HG03460 (cell line): Measurements from ENCODE around the gene EIF5.
"Not testable (repeated sequence)": the region's sequence is repeated elsewhere in the genome, so short reads cannot be mapped to it uniquely, and the experiment has no call there.

Experiments
- ATAC-seq: cut with Tn5 transposase; IDR thresholded peaks from one replicate; pipeline ENCODE4 v1.9.1; 2021; ENCODE audit not compliant: unreplicated experiment

EIF5 gene

DNA sequence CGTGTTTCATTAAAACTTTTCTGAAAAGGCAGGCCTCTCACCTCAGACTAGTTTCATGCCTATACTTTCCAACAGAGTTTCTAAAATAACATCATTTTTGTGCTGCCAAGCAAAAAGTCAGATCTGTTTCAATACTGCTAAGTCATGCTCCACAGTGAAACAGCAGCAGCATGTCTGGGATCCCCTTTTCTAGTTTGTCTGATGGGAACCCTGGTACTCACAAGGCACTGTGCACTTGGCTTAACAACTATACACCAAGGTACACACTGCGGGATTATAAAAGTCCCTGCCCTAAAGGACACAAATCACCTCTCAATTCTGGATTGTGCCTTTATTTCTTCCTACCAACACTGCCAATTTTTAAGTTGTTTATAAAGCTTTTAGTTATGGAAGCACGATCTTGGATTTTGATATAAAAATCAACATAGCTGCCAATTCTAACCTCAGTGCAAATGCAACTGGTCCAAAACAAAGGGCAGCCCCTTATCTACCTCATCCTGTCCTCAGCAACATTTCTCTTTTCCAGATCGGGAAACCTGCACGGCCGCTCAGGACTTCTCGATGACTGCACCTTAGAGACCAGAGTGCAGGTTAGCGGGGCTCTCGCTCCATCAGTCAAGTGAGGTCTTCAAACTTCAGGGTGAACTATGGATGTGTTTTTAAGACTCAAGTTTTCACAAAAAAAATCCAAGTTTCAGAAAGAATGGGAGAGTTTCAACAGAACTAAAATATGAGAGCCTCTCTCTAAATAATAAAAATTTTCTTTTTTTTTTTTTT, 1.7 kb upstream of the EIF5 start:
- ATAC-seq = no peak

DNA sequence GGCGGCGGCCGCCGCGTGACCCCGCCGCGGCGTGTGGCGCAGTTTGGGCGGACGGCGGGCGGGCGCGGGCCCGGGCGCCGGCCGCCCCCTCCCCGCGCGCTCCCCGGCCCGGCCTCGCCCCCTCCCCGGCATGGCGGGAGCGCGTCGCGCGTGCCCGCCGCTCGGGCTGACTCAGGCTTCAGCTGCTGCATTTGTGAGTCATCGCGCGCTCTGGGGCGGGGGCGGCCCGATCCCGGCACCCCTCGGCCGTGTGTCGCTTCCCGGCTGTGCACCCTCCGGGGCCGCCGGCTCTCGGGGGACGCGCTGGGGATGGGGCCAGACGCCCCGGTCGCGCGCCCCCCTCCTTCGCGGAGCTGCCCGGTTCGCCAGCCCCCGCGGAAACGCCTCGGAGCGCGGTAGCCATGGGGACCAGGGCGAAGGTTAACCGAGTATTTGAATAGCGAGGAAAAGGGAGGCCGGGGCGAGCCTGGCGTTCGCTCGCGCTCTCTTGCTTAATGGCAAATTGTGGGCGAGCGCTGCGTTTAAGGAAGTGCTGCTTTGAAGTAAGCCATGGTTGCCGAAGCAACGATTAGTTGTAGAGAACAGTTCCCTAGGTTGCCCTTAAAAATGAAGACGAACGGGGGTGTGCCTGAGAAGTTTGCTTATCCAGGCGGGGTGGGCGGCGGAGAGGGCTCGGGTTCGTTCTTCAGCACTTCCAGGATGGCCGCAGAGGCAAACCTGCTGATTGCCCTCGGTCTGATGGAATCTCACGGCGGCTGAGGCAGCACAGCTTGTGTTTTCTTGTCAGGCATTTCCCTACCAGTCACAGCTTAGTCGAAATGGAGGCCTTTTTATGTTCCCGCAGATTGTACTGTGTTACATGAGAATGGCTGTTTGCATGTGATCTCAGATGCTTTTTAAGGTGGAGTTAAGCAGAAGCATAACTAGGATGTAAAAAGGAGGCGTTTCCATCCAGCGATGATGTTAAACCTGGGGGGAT, 896 bp downstream of the EIF5 start:
- peak; percentile 22 for ATAC-seq

DNA sequence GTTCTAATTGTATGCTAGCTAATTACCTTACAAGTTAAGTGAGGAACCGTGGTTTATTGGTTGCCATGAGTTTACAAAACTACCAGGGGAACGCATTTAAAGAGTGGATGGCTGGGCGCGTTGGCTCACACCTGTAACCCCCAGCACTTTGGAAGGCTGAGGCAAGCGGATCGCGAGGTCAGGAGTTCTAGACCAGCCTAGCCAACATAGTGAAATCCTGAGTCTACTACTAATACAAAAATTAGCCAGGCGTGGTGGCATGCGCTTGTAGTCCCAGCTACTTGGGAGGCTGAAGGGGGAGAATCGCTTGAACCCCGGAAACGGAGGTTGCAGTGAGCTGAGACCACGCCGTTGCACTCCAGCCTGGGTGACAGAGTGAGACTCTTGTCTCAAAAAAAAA, 2.2 kb downstream of the EIF5 start:
- ATAC-seq = no peak

DNA sequence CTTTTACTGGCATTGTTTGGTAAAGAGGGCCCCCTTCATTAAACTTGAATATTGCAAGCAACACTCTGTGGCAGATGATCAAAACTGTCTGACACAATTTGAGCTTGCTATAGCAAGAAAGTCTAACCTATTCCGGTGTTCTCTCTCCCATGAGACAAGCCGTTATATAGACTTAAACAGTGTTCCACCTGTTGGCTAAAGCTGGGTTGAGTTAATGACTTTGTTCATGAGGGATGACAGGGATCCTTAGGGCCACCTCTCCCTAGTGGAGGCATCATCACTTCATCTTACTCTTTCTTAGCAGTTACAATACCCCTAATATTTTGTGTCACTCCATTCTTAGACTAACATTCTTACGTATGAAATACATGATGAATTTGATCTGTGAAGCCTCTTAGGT, 3.8 kb downstream of the EIF5 start:
- no peak for ATAC-seq

DNA sequence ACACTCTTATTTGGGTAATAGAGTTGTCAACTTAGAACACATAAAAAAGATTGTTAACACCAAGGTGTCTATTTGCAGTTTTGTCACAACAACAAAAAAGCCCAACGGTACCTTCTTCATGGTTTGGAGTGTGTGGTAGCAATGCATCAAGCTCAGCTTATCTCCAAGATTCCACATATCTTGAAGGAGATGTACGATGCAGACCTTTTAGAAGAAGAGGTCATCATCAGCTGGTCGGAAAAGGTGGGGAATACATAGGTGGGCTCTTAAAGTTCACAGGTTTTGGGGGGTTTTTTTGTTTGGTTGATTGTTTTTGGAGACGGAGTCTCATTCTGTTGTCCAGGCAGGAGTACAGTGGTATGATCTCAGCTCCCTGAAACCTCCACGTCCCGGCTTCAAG, 5.5 kb downstream of the EIF5 start:
- ATAC-seq = no peak

DNA sequence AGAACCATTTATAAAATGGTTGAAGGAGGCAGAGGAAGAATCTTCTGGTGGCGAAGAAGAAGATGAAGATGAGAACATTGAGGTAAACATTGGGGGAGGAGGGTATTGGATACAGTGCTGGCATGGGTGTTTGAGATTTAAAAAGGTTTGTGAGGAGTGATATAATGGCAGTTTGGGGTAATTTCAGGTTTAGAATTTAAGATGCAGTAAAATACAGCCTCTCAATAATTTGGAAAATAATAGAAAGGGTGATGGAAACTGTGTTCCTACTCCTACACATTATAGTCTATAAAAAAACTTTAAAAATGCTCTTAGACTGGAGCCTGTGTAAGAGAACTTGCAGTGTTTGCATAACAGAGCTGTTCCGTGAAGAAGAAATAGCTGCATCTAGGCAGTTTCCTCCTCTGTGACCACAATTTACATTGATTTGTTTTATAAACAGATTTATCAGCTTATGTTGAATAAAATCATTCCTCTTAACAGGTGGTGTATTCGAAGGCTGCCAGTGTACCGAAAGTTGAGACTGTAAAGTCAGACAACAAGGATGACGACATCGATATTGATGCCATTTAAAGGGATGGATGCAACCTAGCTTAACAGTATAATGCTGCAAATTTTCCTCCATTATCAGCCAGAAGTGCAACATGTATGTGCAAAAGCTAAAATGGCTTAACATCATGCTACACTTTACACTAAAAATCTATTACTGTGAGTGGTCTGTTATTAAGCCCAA, 6.6 kb downstream of the EIF5 start:
- no peak for ATAC-seq

DNA sequence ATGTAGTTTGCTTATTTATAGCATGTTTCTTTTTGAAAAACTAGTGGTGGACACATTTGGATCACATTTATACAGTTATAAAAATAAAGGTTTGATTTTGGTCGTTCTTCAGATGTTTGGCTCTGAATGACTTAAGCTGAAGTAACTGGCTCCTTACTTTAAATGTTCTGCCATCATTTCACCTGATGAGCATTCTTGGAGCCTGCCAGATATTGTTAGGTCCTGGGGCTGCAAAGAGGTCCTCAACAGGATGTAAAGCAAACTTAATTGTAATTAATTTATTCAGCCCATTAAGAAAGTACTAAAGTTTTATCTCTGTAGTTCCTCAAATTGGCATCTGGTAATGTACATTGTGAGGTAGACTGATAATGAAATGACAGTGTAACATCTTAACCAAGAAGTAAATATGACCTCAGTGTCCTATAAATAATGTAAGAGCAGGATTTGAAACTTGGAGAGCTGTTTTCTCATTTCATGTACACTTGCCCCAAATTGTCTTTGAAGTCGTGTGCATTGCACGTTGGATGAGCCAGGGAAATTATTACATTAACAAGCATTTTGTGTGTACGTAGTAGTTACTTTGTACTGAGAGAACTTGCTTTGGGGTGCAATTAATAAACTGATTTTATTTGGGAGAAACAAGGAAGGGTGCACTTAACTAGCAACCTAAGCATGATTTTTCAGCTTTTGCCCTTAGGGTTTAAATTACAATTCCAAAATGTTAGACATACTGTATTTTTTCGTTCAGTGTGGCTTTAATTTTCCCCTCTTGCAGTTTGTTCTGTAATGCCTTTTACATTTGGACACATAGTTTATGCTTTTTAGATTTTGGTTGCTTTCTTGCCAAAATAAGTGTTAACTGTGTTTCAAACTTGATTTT, 7.5 kb downstream of the EIF5 start:
- no peak for ATAC-seq

DNA sequence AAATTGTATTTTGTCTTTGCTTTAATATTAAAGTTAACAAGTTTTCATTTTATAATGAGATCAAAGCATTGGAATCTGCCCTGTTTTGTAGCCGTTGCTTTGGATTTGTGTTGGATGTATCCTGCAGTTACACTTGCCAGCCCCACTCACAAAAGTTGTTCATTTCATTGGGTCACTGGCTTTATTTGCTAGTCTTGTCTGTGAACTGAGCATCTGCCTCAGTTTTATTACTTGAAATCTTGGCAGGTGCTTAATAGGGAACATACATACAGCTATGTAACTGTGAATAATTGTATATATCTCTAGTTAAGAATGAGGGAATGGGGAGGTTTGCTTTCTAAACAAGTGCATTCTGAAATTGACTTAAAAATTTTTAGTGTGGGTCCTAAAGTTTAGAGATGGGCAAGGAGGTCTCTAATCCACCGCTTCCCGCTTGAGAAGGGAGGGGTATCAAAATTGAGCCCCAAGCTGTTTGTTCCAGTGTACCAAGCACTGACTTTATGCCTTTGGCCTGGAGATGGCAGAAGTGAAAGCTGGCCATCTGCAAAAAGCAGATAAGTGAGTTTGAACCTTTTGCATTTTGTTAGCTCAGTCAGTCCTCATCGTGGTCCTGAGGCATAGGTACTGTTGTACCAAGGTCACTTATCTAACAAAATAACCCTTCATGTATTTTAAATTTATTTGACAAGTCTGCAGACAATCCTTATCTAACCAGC, 9.3 kb downstream of the EIF5 start:
- ATAC-seq = no peak

DNA sequence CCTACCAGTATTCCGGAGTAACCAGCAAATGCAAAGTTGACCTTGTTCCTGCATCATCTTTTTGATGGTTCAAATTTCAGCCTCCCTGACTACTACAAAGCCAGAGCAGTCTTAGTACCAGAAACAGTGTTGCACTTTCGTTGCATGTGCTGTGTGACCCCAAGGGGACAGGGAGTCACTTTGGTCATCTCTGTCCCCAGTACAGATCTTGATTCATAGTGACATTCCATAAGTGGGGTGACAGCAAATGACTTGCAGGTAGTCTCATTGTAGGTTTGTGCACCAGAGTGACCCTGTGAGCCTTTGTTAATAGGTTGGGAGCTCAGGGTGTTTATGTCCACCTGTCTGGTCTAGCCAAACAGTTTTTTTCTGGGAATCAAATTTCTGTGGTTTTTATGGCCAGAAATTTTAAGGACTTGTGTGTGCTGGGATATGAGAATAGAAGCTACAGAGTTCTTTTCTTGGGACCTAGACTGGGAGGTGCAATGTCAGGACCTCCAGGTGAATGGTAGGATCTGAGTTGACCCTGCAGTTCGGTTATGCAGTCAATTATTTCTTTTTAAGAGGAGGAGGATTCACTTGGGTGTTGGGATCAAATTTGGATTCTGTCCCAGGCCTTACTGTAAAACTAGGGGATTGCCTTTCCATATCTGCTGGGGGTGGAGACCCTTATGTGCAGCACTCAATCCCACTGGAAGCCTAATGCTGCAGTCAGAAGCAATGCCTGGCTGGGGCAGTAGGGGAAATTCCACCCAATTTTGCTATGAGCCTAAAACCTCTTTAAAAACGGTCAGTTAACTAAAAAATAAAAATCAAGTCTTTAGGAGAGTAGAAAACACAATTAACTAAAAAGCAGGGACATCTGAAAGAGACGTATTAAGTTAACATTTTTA, 10.1 kb downstream of the EIF5 start:
- no peak for ATAC-seq

DNA sequence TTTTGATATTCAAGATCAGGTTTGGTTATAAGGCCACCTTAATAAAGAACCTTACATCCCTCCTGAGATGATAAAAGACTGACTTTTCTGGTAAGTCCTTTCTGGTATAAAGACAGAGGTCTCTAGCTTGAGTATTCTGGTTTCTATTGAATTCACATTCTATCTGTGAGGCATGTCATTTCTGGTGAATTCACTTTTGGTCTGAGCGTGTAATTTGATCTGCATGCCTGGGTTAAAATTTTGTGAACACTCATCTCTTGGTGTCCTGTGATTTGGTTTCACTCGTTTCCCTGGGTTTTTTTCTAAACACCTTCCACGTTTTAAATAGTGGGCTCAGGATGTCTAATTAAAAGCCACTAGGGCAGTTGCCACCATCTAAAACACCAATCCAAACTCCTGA, 12.2 kb downstream of the EIF5 start:
- ATAC-seq = no peak

DNA sequence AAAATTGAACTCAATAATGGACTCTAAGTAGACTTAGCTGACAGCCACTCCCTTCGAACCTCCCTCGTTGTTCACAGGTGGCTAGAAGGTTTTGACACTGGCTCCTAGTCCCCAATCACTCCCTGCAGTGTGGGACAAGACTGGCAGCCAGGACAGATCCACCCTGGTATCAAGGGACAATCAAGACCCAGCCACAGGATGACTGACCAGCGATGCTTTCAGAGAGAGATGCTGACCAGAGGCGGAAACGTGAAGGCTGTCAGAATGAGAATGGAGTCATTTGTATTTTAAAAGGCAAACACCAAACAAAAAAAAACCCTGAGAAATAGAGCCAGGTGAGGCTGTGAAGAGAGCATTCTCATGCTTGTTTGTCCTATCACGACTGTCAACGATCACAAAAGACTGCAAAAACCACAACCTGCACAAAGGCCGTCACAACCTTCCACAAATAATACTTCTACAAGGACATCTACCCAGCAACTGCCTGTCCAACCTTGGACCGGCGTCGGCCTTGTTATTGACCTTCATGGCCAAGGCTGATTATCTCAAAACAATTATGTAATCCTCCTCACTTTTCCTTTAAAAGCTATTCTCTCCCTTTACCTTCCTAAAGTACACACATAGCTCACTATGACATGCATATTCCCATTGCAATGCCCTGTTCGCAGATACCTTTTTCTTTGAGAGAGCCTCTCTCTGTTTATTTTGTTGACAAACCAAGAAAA, 13.2 kb downstream of the EIF5 start:
- ATAC-seq = no peak

DNA sequence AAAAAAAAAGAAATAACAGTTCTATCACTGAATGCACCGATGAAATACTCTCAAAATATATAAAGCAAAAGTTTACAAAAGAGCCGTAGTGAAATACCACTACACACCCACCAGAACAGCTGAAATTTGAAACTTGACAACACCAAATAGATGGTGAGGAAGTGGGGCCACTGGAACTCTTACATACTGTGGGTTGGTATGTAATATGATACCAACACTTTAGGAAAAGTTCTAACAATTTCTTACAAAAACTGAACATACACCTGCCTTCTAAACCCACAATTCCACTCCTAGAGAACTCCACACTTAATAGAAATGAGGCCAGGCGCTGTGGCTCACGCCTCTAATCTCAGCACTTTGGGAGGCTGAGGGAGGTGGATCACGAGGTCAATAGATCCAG, 14.1 kb downstream of the EIF5 start:
- ATAC-seq = no peak

DNA sequence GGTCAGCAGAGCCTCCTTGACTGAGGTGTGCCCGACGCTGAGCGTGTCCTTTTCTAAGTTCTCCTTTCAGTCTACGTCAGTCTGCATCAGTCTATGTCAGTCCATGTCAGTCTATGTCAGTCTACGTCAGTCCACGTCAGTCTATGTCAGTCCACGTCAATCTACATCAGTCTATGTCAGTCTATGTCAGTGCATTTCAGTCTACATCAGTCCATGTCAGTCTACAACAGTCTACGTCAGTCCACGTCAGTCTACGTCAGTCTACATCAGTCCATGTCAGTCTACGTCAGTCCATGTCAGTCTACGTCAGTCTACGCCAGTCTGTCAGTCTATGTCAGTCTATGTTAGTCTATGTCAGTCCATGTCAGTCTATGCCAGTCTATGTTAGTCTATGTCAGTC, 15.9 kb downstream of the EIF5 start:
- no peak for ATAC-seq

DNA sequence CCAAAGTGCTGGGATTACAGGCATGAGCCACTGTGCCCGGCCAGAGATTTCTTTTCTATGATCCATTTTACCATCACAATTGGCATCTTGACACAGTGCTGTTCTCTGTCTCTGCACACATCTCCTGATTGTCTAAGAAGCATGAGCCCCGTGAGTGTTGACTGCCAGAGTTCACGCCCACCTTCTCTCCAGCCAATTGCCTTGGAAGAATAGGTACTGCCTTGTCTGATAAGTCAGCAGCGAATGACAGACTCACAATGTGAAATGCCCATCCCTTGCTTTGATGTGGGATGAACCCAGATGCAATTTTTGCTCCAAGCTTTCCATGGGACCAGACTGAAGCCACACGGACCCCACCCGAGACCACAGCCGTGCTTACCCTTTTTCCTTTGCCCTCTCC, 19.3 kb downstream of the EIF5 start:
- ATAC-seq = no peak

DNA sequence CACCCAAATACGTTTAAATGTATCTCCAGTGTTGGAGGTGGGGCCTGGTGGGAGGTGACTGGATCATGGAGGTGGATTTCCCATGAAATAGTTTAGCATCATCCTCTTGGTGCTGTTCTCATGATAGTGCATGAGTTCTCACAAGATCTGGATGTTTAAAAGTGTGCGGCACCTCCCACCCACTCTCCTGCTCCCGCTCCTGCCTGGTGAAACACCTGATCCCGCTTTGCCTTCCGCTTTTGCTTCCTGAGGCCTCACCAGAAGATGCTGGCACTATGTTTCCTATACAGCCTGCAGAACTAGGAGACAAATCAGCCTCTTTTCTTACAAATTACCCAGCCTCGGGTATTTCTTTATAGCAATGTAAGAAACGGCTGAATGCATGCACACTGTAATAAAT, 20.1 kb downstream of the EIF5 start:
- ATAC-seq = no peak

DNA sequence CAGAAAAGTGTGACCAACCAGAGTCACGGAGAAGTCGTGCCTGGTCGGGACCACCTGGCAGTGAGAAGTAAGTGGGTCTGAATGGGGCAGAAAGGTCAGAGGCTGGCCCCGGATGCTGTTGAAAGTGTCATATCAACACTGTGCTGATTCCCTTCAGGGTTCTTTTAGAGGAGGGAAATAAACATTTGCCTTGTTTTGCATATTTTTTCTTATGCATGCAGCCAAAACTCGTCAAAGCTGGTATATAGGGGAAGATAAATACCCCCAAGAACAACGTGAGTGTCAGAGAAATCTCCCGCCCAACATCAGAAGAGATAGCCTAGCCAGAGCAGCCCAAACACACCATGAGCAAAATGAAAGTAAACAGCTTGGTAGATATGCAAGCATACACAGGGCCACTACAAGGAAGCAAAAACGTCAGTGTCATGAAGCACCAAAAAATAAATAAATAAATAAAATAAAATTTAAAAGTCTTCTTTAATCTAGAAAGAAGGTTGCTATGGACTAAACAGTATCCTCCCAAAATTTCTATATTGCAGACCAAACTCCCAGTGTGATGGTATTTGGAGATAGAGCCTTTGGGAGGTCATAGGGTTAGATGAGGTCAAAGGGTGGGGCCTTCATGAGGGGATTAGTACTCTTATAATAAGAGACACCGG, 22.1 kb downstream of the EIF5 start:
- ATAC-seq = no peak

DNA sequence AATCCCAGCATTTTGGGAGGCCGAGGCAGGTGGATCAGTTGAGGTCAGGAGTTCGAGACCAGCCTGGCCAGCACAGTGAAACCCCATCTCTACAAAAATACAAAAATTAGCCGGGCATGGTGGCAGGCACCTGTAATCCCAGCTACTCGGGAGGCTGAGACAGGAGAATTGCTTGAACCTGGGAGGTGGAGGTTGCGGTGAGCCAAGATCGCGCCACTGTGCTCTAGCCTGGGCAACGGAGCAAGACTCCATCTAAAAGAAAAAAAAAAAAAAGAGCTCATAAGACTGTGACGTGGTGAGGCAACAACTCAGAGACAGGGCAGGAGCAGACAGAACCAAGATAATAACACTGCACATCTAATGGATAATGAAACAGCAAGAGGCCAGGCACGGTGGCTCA, 23.5 kb downstream of the EIF5 start:
- ATAC-seq = not testable (repeated sequence)

DNA sequence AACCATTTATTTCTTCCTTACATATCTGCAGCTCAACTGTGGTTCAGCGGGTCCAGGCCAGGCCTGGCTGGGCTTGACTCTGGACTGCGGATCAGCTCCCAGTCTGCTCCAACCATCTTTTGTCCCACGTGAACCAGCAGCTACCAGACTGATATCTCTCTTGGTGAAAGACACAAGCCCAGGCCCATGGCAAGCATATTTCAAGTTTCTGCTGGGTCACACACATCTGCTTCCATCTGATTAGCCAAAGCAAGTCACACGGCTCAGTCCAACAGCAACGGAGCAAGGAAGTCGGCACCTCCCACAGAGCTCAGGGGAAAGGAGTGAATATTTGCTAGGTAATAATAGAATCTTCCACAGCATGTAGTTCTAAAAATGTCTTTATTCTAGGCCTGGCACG, 26.5 kb downstream of the EIF5 start:
- no peak for ATAC-seq
